Activated gamma-delta T cell (primary cell): ENCODE measurements around the gene DNAH14.
"Not testable (repeated sequence)": the region's sequence is repeated elsewhere in the genome, so short reads cannot be mapped to it uniquely, and the experiment has no call there.

Experiments
- DNase-seq: peaks from one replicate; lab custom pipeline; 2025; lab: John Stamatoyannopoulos, UW
- total RNA-seq, 2 donors: gene quantifications; one replicate each; lab custom pipeline; 2026; lab: John Stamatoyannopoulos, UW

Gene DNAH14
- 0.56 to 1.7 reads per million in 2 donors for total RNA-seq

GRCh38 chr1:224929335-224930237 lies at the start of gene DNAH14:
Gene DNAH14 (plus strand): TSS chr1:224929675. CDS start chr1:224952703, 23,028 bp downstream.
- DNase-seq: no peak

DNA sequence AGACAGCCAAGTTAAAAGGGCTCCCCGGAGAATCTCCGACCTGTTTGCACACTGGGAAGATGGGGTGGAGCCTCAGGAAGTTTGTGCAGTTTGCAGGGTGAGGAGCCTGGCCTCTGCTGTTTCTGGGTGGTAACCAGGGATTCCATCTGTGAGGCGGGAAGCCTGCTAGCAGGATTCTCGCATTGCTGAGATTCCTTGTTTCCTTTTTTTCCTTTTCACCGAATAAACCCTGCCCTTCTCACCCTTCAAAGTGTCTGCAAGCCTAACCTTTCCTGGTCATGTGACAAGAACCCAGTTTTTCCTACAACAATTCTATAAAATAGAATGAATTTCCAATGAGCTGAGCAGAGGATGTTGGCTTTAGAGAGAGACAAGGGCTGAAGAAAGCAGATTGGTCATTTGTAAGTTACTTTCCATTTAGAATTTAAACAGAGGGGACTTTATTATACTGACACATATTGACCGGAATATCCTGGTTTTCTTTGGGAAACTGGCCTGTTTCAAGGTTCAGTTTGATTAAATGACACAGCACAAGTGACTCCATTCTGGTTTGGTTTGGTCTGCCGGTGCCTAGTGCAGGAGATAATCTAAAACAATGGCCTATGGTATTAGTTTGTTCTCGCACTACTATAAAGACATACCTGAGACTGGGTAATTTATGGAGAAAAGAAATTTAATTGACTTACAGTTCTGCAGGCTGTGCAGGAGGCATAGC lies 48.7 kb upstream of the DNAH14 start:
- no peak for DNase-seq

DNA sequence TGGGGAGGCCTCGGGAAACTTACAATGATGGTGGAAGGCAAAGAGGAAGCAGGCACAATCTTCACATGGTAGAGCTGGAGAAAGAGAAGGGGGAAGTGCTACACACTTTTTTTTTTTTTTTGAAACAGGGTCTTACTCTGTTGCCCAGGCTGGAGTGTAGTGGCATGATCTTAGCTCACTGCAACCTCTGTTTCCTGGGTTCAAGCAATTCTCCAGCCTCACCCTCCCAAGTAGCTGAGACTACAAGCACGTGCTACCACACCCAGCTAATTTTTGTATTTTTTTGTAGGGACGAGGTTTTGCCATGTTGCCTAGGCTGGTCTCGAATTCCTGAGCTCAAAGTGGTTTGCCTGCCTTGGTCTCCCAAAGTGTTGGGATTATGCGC lies 48.2 kb upstream of the DNAH14 start:
- DNase-seq: not testable (repeated sequence)

DNA sequence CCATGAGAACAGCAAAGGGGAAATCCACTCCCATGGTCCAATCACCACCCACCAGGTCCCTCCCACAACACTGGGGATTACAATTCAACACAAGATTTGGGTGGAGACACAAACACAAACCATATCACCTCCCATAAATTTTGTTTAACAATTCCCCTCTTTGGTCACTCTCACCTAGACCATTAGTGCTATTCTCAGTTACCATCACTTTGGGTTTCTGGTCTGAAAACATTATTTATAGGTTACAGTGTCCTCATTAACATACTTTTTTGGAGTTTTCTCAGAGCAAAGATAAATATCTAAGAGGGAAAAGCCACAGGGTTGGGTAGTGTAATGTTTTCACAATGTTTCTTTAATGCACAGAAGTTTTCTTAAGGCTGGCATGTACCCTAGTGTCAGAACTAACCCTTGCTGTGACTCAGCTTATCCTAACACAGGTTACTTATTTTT lies 47.7 kb upstream of the DNAH14 start:
- DNase-seq: no peak

DNA sequence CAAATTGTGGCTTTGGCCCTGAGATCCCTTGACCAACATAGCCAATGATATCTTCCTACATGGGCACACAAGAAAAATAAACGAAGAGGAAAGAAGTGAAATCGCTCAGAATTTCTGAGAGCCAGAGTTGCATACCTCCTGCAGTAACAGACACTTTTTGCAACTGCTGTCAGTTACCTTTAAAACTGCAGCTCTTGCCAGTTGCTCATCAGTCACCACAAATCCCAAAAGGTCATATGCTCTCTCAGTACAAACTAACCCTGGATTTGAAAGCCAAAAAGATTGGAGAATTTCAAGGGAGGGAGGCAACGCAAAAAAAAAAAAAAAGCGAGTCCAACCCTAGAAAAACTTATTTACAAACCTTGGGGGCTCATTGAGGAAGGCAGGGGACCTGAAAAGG lies 47.2 kb upstream of the DNAH14 start:
- DNase-seq: no peak

DNA sequence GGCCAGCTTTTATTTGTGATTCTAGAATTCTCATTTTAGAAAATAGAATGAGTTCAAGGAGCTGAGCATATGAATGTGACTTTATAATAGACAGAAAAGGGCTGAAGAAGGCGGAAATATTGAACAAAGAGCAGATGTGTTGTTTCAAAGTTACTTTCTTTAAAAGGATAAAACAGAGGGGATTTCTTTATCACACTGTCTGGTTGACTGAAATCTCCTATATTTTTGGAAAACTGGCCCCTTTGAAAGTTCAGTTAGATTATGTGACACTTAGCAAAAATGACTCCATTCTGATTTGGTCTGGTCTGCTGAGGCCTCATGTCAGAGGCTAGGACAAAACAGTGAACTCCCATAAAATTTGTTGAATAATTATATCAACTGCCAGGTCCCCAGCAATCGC lies 46.4 kb upstream of the DNAH14 start:
- no peak for DNase-seq

GRCh38 chr1:224884361-224884801 lies 45.1 kb upstream of the DNAH14 start:
- no peak for DNase-seq

- DNase-seq: not testable (repeated sequence)
These were observed 44.1 kb upstream of the DNAH14 start for GRCh38 chr1:224885376-224885775.

DNA sequence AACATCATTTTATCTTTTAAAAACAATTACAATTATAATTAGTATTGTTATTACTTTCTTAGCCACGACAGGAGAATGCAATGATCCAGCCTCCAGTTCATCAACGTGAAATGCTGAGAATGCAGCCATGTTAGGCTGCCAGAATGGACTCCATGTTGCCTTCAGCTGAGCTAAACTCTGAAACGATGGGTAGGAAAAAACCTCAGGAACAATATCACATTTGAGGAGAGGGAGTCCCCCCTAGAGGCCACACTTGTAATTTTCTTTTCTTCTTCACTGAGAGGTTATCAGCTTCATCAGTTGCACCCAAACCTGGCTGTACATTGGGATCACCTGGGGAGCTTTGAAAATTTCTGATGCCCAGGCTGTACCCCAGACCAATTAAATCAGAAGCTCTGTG lies 34.6 kb upstream of the DNAH14 start:
- DNase-seq: no peak

GRCh38 chr1:224896130-224896781 lies 33.2 kb upstream of the DNAH14 start:
- DNase-seq: no peak

- no peak for DNase-seq
These were observed 31.7 kb upstream of the DNAH14 start for GRCh38 chr1:224897529-224898327.

DNA sequence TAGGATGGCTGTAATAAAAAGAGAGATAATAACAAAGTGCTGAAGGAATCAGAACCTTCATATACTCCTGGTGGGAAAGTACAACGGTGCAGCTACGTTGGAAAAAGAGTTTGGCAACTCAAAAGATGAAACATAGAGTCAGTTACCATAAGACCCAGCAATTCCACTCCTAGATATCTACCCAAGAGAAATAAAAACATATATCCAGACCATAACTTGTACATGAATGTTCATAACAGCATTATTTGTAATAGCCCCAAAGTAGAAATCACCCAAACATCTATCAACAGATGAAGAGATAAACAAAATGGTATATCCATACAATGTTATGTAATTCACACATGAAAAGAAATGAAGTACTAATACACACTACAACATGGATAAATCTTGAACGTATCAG lies 30.5 kb upstream of the DNAH14 start:
- no peak for DNase-seq

DNA sequence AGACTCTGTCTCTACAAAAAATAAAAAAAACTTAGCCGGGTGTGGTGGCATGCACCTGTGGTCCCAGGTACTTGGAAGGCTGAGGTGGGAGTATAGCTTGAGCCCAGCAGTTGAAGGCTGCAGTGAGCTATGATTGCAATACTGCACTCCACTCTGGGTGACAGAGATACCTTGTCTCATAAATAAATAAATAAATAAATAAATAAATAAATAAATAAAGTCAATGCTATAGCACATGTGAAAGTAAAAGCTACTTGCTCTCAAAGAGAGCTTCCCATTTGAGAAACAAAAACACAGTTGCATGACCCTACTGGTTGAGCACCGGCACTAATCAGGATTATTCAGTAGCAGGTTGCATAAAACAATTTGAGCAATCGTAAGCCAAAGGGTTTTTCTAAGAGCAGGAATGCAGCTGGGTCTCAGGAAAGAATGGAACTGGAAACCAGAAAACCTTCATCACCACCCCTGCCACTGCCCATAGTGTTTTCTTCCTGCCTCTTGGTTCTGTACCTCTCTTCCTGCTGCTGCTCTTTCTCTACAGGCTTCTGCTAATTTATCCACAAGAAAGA lies 29.3 kb upstream of the DNAH14 start:
- DNase-seq: no peak

DNA sequence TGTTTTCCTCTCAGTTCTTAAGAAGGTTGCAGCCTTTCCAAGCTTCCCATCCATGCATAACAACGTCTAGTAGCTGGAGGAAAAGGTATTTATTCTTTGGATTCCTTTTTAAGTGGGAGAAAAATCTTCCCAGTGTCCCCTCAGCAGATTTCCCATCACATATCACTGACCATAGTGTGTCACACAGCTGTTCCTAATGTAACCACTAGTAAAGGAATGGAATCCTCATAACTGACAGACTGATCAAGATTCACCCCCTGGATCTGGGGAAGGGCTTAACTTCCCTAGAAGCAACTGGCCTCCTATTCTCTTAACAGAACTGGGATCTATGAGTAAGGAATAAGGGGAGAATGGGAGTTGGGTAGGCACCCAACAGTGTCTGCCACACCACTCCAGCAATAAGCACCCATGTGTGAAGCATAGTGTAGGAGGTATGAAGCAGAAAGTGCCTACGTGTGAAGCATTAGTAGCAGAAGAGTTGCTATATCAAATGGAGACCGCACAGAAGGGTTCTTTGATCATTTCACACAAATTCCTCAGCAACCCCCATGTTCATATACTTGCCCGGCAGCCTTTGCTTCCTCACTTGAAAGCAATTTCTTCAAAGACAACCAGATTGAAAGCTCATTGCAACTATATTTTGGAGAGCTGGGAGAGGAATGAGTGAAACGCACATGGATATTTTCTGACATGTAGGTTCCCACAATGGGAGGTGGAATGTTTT lies 28.2 kb upstream of the DNAH14 start:
- no peak for DNase-seq

DNA sequence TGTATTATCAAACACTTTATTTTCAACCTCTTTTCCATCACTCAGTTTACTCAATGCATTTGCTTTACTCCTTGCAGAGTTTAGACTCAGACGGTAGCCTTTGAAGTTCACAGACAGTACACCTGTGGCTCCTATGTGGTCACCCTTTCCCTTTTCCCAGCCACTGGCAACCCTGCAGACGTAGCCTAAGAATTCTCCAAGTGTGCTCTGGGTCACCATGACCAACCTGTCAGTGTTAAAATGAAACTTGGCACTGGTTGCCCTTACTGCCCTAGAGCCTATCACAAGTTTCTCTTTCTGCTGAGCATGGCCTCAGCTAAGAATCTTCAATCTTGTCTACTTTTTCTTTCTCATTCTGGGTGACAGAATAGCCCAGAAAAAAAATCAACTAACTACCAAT lies 25.5 kb upstream of the DNAH14 start:
- no peak for DNase-seq

DNA sequence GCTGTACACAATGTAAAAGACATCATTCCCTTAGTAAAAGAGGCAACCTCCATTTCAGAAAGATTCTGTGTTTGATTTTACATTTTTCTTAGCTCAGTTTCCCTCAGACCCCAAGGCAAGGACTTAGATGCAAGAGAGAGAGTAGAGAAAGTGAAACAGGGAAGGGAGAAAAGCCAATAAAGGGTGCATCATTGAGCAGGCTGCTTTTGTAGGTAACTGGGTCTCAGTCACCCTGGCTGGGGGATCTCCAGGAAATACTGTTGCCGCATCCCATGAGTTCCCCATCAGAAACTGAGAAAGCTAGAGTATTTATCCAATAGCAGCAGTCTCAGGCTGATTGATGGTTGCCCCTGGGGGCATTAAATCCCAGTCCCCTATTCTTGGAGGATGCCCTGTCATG lies 23.1 kb upstream of the DNAH14 start:
- DNase-seq: no peak

- DNase-seq: no peak
These were observed 18.3 kb upstream of the DNAH14 start for GRCh38 chr1:224911217-224911616.

DNA sequence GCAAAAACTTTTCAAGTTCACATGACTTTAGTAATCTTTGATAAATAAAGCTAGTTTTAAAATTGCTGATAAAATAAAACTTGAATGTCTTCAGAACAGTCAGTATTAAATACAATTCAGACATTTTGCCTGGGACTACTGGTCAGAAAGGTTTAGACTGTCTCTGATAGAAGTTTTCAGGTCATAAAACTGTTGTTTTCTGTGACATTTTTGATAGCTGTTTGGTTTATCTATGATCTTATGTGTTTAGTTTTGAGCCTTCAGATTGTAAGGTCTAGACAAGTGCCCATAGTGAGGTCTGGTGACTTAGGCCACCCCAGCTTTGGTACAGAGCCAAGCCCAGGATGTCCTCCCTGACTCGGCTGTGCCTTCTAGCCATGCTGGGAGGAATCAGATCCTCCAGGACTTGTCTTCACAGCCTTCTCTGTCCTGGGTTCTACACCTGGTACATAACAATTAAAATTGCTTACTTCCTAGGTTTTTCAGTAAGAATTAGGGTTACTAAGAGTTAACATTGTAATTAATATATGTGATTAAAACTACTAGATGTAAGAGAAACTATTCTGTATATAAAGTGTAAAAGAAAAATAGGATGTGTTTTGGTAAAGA lies 15.1 kb upstream of the DNAH14 start:
- DNase-seq: no peak

GRCh38 chr1:224919508-224919907 lies 10.0 kb upstream of the DNAH14 start:
- no peak for DNase-seq

- DNase-seq: no peak
These were observed 8.5 kb upstream of the DNAH14 start for GRCh38 chr1:224920930-224921329.
